HL-60 (cell line): ENCODE data around the gene TMEM40.

ENCODE experiments used
- DNase-seq, 2 experiments: peaks; one replicate each; pipeline ENCODE4 v3.0.0-alpha.2; 2010 to 2020; ENCODE audit warnings: low read depth in 1 of 2, low spot score in 1 of 2
- H3K27ac ChIP-seq: fragments of 250-450 bp; sonication (Bioruptor Pico); replicated peaks from 2 replicates; pipeline ENCODE4 v1.5.1; 2020; ENCODE audit warnings: mild to moderate bottlenecking, moderate library complexity
- H3K27me3 ChIP-seq: fragments of 250-450 bp; sonication (Bioruptor Pico); 2 replicates; pipeline ENCODE4 v1.5.1; 2021; ENCODE audit warnings: mild to moderate bottlenecking, moderate library complexity; ENCODE audit not compliant: insufficient read depth, poor library complexity, severe bottlenecking
- H3K4me3 ChIP-seq: replicated peaks from 2 replicates; pipeline ENCODE4 v1.5.1; 2011; ENCODE audit warnings: mild to moderate bottlenecking, control low read depth, low read length; ENCODE audit not compliant: insufficient read depth
- CTCF ChIP-seq: IDR thresholded peaks from one replicate; pipeline ENCODE4 v1.5.1; 2011; ENCODE audit warnings: low read length, control low read depth, inconsistent platforms; ENCODE audit not compliant: insufficient read depth
- GABPA ChIP-seq: IDR thresholded peaks from 2 replicates; pipeline ENCODE4 v1.6.1; 2012; ENCODE audit warnings: low read depth
- POLR2AphosphoS5 ChIP-seq: IDR thresholded peaks from 2 replicates; pipeline ENCODE4 v1.6.1; 2012; ENCODE audit warnings: low read depth
- REST ChIP-seq: IDR thresholded peaks from 2 replicates; pipeline ENCODE4 v1.6.1; 2012; ENCODE audit warnings: low read depth; ENCODE audit not compliant: insufficient replicate concordance
- SPI1 ChIP-seq: IDR thresholded peaks from 2 replicates; pipeline ENCODE4 v1.6.1; 2012; ENCODE audit warnings: low read depth, mild to moderate bottlenecking, borderline replicate concordance

Gene TMEM40

GRCh38 chr3:12742330-12743107, 16.5 kb downstream of the TMEM40 start:
- Histone ChIP-seq H3K27me3 (no peaks in the 10 kb centered on the region), H3K27ac (no peak overlapping the region), H3K4me3 (no peak overlapping the region)
- no peak for TF ChIP-seq REST
- no peak for TF ChIP-seq POLR2AphosphoS5
- TF ChIP-seq GABPA: no peak
- no peak for TF ChIP-seq SPI1
- no peak for TF ChIP-seq CTCF
- no peak for DNase-seq

- no peak overlapping the region for H3K27ac ChIP-seq
- TF ChIP-seq GABPA (no peak), REST (no peak), CTCF (no peak), SPI1 (no peak), POLR2AphosphoS5 (no peak)
- no peaks in the 10 kb centered on the region for H3K27me3 ChIP-seq
- H3K4me3 ChIP-seq: no peak overlapping the region
- no peak for DNase-seq
These were observed 17.9 kb downstream of the TMEM40 start for GRCh38 chr3:12741209-12741608.

GRCh38 chr3:12737833-12738232, 21.2 kb downstream of the TMEM40 start:
- Histone ChIP-seq H3K27me3 (no peaks in the 10 kb centered on the region), H3K4me3 (no peak overlapping the region), H3K27ac (no peak overlapping the region)
- no peak for TF ChIP-seq GABPA
- TF ChIP-seq REST: no peak
- TF ChIP-seq POLR2AphosphoS5: no peak
- no peak for TF ChIP-seq CTCF
- no peak for DNase-seq
